NCI-H1930 (cell line): Measurements from ENCODE around the gene BCL2L1.

Experiments used
- DNase-seq, 2 experiments: peaks; one replicate each; lab custom pipeline; 2025; lab: John Stamatoyannopoulos, UW

Gene BCL2L1

DNA sequence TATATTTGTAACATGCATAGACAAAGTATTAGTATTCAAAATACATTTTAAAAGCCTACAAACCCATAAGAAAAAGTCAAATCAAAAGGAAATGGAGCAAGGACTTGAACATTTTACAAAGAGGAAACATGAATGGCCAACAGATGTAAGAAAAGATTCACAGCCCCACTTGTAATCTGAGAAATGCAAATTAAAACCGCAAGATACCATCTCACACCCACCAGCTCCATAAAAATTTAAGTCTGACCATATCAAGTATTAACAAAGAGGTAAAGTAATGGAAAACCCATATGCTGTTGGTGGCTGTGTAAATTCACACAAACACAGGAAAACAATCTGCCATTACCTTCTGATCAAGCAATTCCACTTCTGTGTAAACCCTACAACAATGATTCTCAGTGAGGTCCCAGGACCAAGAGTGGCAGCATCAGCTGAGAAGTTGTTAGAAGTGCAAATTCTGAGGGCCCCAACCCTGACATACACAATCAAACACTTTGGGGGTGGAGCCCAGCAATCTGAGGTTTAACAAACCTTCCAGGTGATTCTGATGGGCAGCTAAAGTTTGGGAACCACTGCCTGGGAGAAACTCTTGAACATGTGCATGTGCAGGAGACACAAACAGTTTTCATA is 30.9 kb downstream of the BCL2L1 start:
- no peak for DNase-seq

DNA sequence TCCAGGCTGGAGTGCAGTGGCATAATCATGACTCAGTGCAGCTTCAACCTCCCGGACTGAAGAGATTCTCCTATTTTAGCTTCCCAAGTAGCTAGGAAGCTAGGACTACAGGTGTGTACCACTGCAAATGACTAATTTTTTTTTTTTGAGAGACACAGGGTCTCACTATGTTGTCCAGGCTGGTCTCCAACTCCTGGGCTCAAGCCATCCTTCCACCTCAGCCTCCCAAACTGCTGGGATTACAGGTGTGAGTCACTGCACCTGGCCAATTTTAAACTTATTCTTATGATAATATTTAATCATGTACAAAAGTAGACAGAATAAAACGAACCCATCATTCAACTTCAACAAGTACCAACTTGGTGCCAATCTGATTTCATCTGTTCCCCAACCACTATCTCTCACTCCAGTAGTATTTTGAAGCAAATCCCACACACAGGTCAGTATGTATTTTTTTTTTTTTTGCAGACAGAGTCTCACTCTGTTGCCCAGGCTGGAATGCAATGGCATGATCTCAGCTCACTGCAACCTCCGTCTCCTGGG is 32.5 kb downstream of the BCL2L1 start:
- DNase-seq, result no peak

DNA sequence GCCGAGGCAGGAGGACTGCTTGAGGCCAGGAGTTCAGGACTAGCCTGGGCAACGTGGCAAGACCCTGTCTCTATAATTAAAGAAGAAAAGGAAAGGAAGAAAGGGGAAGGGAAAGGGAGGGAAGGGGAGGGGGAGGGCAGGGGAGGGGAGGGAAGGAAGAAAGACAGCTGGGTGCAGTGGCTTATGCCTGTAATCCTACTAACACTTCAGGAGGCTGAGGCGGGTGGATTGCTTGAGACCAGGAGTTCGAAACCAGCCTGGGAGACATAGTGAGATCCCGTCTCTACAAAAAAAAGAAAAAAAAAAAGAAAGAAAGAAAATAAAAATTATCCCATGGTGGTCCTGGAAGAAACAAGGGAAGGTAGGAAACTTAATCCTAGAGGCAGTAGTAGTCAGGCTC is 33.5 kb downstream of the BCL2L1 start:
- no peak for DNase-seq

DNA sequence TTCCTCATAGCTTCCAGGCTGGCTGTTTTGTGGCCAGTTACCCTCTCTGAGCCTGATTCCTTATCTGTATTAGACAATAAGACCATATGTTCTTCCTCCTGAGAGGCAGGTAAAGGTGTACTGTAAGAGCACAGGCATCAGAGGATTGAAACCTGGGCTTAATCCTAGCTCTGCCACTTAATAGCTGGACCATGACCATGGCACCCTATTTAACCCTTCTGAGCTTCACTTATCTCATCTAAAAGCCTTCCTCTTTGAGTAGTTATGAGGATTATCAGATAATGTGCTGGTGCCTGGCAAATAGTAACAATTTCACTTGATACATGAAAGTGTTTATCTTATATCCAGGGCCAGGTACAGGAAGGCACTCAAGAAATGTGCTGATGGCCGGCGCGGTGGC is 34.9 kb downstream of the BCL2L1 start:
- DNase-seq, result no peak

DNA sequence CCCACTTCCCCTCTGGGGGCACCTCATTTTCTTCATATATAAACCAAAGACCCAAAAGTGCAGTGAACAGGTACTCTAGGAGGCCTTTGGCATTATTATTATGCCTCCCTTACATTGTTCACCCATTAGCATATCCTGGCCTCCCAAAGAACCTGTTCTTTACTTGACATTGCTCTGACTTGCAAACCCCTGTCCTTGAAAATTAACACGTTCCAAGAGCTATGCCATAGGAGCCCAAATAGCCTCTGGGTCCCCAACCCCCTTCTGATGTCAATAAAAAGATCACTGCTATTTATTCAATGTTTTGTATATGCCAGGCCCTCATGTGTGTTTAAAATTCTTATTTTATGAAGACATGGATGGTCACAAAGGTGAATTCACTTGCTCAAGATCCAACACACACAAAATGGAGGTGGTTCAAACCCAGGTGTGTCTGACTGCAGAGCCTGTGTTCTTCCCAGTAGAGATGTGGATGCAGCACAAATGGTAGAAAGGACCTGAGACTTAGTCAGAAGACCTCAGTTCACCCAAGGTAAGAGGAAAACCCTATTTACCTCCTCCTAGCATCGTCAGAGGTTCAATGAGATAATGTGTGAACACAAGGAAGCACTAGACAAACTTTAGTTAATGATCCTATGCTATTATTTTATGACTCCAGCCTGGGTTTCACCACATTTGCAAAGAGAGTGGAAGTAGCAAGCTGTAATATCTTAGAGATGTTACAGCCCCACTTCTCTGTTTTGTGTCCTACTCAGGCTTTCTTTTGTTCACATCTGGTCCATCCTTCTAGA is 36.6 kb downstream of the BCL2L1 start:
- DNase-seq, result no peak

DNA sequence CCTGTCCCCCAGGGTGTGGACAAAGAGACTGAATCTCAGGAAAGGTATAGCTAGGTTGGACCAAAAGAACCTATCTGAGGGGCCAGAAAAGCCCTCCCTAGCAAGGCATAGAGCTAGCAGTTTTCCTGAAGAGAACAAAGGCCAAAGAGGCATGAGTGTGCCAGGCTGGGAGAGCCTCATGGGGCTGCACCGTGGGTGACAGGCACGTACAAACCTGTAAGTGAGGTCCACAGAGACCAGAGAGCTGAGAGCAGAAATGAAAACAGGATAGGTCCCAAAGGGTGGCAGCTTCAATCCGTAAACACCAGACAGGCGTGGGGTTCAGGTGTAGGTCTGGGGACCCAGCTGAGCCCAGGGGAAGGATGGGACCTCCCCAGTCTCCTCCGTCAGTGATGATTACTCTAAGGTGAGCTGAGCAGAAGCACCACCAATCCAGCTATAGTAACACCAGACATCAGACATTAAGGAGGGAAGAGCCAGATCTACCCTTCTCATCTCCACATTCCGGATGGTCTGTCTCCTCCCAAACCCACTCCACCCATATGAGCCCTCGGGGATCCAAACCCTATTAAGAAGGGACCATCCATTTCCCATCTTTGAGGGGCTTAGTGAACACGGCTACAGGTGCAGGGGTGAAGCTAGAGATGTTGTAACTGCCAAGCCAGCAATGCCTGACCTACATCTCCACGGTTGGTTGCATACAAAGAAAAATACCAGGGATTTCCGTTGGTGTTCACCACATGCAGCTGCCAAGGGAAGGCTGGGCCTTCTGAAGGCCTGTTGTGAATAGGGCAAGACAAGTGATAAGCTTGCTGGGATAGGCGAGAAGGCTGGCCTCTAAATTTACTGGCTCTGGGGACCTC is 38.3 kb downstream of the BCL2L1 start:
- DNase-seq, result no peak

DNA sequence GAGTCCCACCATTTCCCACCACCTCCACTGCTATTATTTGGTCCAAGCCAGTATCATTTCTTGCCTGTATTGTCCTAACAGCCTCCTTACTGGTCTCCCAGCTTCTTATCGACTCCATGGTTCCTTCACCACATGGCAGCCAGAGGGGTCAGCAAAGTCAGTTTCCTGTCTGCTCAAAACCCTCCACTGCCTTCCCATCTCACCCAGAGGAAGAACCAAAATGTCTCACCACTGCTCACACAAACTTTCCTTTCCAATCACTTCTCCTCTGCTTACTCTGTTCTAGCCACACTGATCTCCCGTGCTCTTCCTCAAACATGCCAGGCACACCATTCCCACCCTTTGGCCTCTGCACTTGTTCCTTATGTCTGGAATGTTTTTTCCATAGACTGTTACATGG is 39.7 kb downstream of the BCL2L1 start:
- DNase-seq, result no peak

DNA sequence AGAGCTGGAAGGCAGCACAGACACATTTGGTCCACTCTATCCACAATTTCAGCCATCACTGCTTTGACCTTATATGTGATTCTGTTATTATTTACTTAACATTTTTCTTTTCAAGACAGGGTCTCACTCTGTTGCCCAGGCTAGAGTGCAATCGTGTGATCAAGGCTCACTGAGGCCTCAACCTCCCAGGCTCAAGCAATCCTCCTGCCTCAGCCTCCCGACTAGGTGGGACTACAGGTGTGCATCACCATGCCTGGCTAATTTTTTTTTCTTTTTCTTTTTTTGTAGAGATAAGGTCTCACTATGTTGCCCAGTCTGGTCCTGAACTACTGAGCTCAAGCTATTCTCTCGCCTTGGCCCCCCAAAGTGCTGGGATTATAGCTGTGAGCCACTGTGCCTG is 40.3 kb downstream of the BCL2L1 start:
- no peak for DNase-seq

DNA sequence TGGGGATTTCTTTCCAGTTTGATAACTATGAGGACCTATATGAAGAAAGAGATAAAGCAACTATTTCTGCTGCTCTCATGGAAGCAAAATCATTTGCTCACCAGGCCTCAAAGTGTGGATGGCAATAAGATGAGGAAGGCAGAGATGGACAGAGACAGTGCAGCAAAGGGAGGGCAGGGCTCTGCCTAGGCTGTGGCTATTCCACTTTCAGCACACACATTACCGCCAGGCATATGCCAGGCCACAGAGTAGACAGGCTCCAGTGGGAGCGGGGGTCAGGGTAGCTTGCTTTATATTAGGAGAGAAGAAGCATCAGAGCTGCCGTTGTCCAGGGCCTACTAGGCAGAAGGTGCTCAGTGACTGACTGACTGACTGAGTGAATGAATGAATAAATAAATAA is 40.9 kb downstream of the BCL2L1 start:
- DNase-seq, result no peak

DNA sequence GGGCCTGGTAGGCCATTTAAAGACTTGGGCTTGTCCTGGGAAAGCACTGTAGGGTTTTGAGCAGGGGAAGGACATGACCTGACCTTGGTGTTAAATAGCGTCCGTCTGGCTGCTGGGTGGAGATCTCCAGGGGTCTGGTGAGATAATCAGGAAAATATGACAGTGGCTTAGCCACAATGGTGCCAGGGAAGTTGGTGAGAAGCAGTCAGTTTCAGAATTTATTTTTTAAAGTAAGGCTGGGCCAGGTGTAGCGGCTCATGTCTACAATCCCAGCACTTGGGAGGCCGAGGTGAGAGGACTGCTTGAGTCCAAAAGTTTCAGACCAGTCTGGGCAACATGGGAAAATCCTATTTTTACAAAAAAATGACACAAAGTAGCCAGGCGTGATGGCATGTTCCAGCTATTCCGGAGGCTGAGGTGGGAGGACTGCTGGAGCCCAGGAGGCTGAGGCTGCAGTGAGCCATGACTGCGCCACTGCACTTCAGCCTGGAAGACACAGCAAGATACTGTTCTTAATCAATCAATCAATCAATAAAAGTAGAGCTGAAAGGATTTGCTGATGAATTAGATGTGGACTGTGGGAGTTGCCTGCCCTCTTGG is 41.4 kb downstream of the BCL2L1 start:
- no peak for DNase-seq

DNA sequence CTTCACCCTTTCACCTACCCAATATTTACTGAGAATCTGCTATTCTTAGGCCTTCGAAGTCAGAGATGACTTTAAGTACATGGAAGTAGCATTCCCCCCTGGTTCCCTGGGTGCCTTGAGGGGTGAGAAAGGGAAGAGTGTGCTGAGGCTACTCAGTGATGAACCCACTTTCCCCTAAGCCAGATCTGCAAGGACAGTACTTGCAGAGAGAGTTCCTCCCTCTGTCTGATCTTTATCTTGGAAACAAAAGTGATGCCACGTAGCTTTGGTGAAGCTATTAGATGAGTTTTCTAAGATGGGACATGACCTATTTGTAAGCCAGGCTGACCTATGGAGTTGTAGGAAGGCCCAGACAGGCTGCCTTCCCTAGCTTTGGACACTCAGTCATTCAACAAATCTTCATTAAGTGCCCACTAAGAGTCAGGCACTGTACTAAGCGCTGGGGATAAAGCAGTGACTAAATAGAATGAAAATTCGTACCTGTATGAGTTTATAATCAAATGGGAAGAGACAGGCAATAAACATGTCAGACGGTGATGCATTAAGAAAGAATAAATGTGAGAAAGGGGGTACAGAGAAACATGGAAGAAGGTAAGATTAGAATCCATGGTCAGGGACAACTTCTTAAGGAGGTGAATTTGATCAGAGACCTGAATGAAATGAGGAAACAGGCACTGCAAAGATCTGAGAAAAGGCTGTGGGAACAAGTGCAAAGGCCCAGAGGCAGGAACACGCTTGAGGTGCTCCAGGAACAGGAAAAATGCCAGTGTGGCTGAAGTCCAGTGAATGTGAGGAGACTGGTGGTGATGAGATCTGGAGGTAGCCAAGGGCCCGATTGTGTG is 42.2 kb downstream of the BCL2L1 start:
- DNase-seq, result no peak

DNA sequence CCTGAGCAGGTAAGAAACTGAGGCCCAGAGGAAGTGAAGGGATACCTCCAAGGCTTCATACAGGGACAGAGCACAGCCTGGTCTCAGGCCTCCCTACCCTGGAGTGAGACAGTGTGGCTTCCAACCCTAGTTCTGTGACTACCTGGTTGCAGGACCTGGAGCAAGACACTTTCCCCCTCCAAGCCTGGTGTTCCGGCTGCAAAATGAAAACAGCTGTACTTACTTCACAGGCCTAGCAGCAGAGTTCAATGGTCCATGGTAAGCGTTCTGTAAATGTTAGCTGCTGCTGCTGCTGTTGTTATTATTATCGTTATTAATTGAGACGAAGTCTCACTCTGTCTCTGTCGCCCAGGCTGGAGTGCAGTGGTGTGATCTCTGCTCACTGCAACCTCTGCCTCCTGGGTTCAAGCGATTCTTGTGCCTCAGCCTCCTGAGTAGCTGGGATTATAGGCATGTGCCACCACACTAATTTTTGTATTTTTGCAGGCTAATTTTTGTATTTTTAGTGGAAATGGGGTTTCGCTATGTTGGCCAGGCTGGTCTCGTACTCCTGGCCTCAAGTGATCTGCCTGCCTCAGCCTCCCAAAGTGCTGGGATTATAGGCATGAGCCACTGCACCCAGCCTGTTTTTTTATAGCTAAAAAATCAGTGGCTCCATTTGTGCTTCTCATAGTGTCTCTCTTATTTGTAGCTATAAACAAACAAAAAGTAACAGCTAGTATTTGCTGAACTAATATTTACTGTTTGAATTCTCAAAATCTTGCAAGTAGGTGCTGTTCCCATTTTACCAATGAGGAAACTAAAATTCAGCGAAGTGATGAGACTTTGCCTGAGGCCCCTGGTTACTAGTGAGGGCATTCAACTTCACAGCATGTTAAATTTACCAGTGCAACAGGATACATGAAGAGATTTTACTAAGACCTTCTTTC is 43.0 kb downstream of the BCL2L1 start:
- no peak for DNase-seq

DNA sequence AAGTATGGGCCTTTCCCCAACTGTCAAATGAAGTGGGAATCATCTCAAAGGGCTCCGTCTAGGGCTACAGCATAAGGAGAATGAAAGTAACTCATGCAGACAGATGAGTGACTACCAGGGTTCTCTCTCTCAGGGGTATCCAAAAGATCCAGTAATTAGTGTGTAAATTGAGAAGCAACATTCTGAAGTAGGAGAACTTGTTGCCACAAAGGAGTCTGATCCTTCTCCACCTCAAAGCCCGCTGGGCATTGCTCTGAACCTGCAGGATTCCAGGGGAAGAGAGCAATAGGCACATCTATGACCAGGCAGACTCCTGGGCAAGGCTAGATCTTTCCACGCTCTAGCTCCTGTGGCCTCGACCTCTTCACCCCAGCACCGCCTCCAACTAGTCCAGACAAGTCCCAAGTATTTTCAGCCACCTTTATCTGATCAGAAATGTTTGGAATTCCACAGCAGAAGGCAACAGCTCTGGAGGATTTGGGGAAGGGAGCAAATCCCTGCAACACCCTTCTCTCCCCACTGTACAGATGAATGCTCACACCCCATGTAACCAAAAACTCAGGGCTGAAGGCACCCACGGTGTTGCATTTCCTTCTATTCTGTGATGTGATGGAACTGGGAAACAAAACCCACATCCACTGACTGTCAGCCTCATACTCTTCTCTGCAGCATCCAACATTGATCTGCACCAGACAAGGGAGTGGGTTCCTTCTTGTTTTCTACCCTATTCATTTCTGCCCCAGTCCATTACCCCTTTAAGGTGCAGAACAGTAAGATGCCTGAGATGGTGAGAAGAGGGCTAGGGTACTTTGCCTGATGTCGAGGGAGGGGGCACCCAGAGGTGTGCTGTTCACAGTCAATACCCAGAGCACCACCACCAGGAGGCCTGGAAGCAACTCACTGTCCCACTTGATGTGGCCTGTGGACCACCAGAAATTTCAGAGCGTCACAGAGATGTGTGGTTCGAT is 44.0 kb downstream of the BCL2L1 start:
- no peak for DNase-seq

DNA sequence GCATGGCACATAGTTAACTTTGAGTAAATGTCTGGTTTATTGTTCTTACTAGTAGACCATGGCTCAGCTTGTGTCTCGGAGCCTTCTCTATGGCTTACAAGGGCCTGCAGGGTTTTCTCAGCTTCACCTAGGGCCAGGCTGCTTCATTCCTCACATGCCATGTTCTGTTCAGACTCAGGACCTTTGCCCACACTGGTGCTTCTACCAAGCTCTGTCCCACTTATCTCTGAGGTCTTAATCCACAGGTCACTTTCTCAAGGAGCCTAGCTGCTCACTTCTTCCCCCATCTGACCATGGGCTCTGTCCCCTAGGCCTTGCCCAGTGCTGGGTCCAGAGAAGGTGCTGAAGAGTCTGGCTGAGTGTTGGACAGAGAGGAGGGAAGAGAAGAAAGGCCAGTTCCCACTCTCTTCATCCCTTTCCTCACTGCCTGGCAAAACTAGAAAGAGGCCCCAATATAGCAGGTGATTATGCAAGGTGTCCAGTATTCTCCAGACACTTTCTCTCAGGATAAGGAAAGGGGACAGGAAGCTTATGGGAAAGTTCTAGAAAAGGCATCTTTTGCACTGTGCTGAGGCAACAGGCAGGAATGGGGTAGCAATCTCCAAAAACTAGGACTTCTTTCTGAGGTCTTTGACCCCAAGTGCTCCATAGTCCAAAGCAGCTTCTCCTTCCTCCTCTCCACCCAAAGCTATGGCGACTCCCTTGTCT is 45.0 kb downstream of the BCL2L1 start:
- DNase-seq, result no peak

DNA sequence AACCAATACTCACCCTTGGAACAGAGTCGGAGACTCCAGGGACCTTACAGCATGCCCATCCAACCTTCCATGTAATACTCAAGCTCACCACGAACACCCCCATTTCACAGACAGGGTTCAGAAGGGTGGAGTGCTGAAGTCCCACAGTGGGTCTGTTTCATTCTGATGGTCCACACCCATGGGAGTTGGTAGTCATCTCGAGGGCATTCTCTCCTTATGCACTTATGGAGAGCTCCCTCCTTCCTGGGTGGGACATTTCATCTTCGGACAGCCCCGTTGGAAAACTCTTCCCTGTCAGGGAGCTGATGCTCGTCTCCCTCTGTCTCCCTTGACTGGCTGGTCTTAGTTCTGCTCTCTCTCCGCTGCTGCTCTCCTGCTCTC is 46.1 kb downstream of the BCL2L1 start:
- no peak for DNase-seq

DNA sequence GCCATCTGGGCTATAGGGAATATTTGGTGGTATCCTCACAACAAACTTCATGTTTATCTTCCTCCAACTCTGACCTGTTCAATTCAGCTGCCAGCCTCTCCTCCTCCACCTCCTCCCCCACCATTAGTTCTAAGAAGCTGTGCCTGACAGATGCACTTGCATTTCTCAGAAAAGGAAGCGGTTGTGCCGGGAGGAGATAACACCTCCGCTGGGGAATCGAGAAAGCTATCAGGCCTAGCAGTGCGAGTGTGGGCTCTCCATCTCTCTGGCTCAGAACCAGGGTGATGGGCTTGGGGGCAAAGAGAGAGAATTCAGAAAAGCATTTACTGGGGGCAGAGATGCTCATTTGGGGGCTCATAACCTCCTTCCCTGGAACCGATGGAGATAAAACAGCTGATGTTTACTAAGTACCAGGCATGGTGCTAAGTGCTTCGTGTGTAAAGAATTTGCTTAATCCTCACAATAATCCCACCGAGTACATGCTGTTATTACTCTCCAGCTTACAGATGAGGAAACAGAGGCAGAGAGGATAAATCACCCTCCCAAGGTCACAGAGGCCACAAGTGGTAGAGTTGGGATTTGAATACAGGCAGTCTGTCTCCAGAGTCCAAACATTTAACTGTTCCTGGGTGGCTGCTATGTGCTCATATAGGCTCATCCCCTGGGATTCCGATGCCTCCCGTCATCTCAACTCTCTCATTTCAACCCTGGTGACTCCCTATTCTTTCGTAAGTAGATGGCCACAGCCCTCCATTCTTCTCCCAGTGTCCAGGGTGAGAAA is 46.6 kb downstream of the BCL2L1 start:
- DNase-seq, result no peak
